GM06990 (cell line): ENCODE data around the gene MRGPRD.

Experiments
- DNase-seq: peaks from one replicate; pipeline ENCODE4 v3.0.0-alpha.2; 2011; ENCODE audit not compliant: insufficient read length; ENCODE audit errors: extremely low read depth
- H3K27me3 ChIP-seq: replicated peaks from 2 replicates; pipeline ENCODE4 v1.6.0; 2011; ENCODE audit warnings: low read length; ENCODE audit not compliant: control insufficient read depth, insufficient read depth
- H3K36me3 ChIP-seq: 2 replicates; pipeline ENCODE4 v1.5.1; 2011; ENCODE audit warnings: low read length; ENCODE audit not compliant: control insufficient read depth, insufficient read depth
- H3K4me3 ChIP-seq: replicated peaks from 2 replicates; pipeline ENCODE4 v1.5.1; 2011; ENCODE audit warnings: low read depth, mild to moderate bottlenecking, control low read depth, low read length
- CTCF ChIP-seq: IDR thresholded peaks from 2 replicates; pipeline ENCODE4 v1.5.1; 2011; ENCODE audit warnings: low read length, control low read depth, mild to moderate bottlenecking, inconsistent platforms; ENCODE audit not compliant: insufficient read depth, poor library complexity, severe bottlenecking

The MRGPRD gene

GRCh38 chr11:68997124-68997994 is 16.6 kb upstream of the MRGPRD start:
- Histone ChIP-seq H3K4me3 (no peak overlapping the region), H3K36me3 (no peaks in the 10 kb centered on the region), H3K27me3 (no peaks in the 10 kb centered on the region; the same call in 1 of the 2 replicates)
- no peak for TF ChIP-seq CTCF
- DNase-seq: no peak

GRCh38 chr11:68996376-68997123 is 15.8 kb upstream of the MRGPRD start:
- Histone ChIP-seq H3K4me3 (no peak overlapping the region), H3K27me3 (no peaks in the 10 kb centered on the region; the same call in 1 of the 2 replicates), H3K36me3 (no peaks in the 10 kb centered on the region)
- no peak for TF ChIP-seq CTCF
- DNase-seq: no peak

GRCh38 chr11:68994894-68995285 is 14.1 kb upstream of the MRGPRD start:
- Histone ChIP-seq H3K27me3 (peaks cover 1% of the 10 kb centered on the region; the same call in 1 of the 2 replicates), H3K4me3 (no peak overlapping the region), H3K36me3 (no peaks in the 10 kb centered on the region)
- no peak for TF ChIP-seq CTCF
- no peak for DNase-seq

- Histone ChIP-seq H3K36me3 (no peaks in the 10 kb centered on the region), H3K4me3 (no peak overlapping the region), H3K27me3 (peaks cover 1% of the 10 kb centered on the region; the same call in 1 of the 2 replicates)
- TF ChIP-seq CTCF: no peak
- DNase-seq: no peak
Observed at GRCh38 chr11:68994161-68994893, 13.5 kb upstream of the MRGPRD start.

DNA sequence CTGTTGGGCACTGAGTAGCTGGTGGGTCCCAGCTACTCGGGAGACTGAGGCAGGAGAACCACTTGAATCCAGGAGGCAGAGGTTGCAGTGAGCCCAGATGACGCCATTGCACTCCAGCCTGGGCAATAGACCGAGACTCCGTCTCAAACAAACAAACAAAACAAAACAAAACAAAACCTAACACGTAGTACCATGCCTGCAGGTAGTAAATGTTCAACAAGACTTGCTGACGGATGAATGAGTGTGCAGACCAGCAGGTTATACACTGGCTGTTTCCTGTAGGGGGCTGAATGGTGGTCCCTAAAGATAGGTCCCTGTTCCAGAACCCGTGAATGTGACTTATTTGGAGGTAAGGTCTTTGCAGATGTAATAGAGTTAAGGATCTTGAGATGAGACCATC is 12.8 kb upstream of the MRGPRD start:
- Histone ChIP-seq H3K36me3 (no peaks in the 10 kb centered on the region), H3K27me3 (peaks cover 1% of the 10 kb centered on the region; the same call in 1 of the 2 replicates), H3K4me3 (no peak overlapping the region)
- no peak for TF ChIP-seq CTCF
- no peak for DNase-seq
